ENCODE results near the gene PNPLA3. TPM values are rescaled to one million over a fixed set of nuclear protein-coding genes. Genes with fewer than 3 reads are reported as not detected.

The PNPLA3 gene
- total RNA-seq, 1 experiment from 2014 or later: 4.9 TPM

GRCh38 chr22:43956805-43957463, 33.3 kb downstream of the PNPLA3 start:
- no TSS peak for BruUV-seq (replicated peaks)

GRCh38 chr22:43957871-43958270, 34.3 kb downstream of the PNPLA3 start:
- ATAC-seq (no peak), DNase-seq (ENCODE audit: low read depth, low spot score) (no peak)
- H3K27me3 ChIP-seq (ENCODE audit: control insufficient read depth, insufficient read depth, low read length): no peaks in the 10 kb centered on the region
- no peaks in the 10 kb centered on the region; the same call in 1 of the 2 replicates for H3K36me3 ChIP-seq (ENCODE audit: control insufficient read depth, insufficient read depth, low read length)
- no peaks in the 10 kb centered on the region for H3K9me3 ChIP-seq (ENCODE audit: control insufficient read depth, insufficient read depth, low read depth, low read length)
- H3K4me1 ChIP-seq (ENCODE audit: control insufficient read depth, insufficient read depth, low read length): peaks cover 15% of the 10 kb centered on the region
- intact Hi-C loops (cut with micrococcal nuclease; ENCODE audit: unreplicated experiment): no loop called here
- H3K4me3 ChIP-seq (ENCODE audit: low read depth in 2 of 2, low read length in 2 of 2): no peak overlapping the region
- ChIA-PET POLR2A (no interaction called here), CTCF (interaction anchor here (0.6 kb wide), 1 partner anchor 668 kb away, joined by 4 read pairs; no protein-coding TSS in a partner anchor)
- in situ Hi-C loops (cut with HindIII; ENCODE audit: low pct_unique_long_range_greater_than_20kb, low sequenced_read_pairs): no loop called here
- TF ChIP-seq TCF7L2 (IDR thresholded peaks at IDR 0.05; ENCODE audit: low read depth, low read length) (no peak), SIN3A (IDR thresholded peaks at IDR 0.05; ENCODE audit: borderline replicate concordance, insufficient read depth, low read depth, low read length) (no peak), POLR2AphosphoS5 (IDR thresholded peaks at IDR 0.05; ENCODE audit: low read depth, low read length) (no peak), CTCF (IDR thresholded peaks at IDR 0.05) (no peak), REST (IDR thresholded peaks at IDR 0.05; ENCODE audit: insufficient read depth in 1 of 2, low read depth in 2 of 2, low read length in 1 of 2) (no peak)
- BruUV-seq (replicated peaks): no TSS peak
- H3K27ac ChIP-seq (ENCODE audit: low read length): no peak overlapping the region

More at GRCh38 chr22:43956805-43957463, 33.3 kb downstream of the PNPLA3 start:
- ChIA-PET CTCF (interaction anchor here (0.6 kb wide), 1 partner anchor 111 kb away, joined by 3 read pairs; no protein-coding TSS in a partner anchor), POLR2A (no interaction called here)
- no peak overlapping the region; the same call in 1 of the 2 replicates for H3K27ac ChIP-seq (ENCODE audit: low read length)
- no peaks in the 10 kb centered on the region for H3K27me3 ChIP-seq (ENCODE audit: control insufficient read depth, insufficient read depth, low read length)
- H3K4me3 ChIP-seq (ENCODE audit: low read depth in 2 of 2, low read length in 2 of 2): peak overlapping the region in 1 of 2 experiments; percentile 90; a peak in 3 of 4 replicates
- DNase-seq (ENCODE audit: low read depth, low spot score) (no peak), ATAC-seq (no peak)
- peaks cover 15% of the 10 kb centered on the region for H3K4me1 ChIP-seq (ENCODE audit: control insufficient read depth, insufficient read depth, low read length)
- no peaks in the 10 kb centered on the region for H3K9me3 ChIP-seq (ENCODE audit: control insufficient read depth, insufficient read depth, low read depth, low read length)
- no peaks in the 10 kb centered on the region; the same call in 1 of the 2 replicates for H3K36me3 ChIP-seq (ENCODE audit: control insufficient read depth, insufficient read depth, low read length)
- intact Hi-C loops (cut with micrococcal nuclease; ENCODE audit: unreplicated experiment) (no loop called here), in situ Hi-C loops (cut with HindIII; ENCODE audit: low pct_unique_long_range_greater_than_20kb, low sequenced_read_pairs) (no loop called here)
- TF ChIP-seq CTCF (IDR thresholded peaks at IDR 0.05): no peak
- TF ChIP-seq SIN3A (IDR thresholded peaks at IDR 0.05; ENCODE audit: borderline replicate concordance, insufficient read depth, low read depth, low read length): no peak
- TF ChIP-seq REST (IDR thresholded peaks at IDR 0.05; ENCODE audit: insufficient read depth in 1 of 2, low read depth in 2 of 2, low read length in 1 of 2): no peak
- no peak for TF ChIP-seq TCF7L2 (IDR thresholded peaks at IDR 0.05; ENCODE audit: low read depth, low read length)
- TF ChIP-seq POLR2AphosphoS5 (IDR thresholded peaks at IDR 0.05; ENCODE audit: low read depth, low read length): no peak

Data from Panc1 (cell line).